ENCODE data around the gene COQ8A.
"Not testable (repeated sequence)": the region's sequence is repeated elsewhere in the genome, so short reads cannot be mapped to it uniquely, and the experiment has no call there.

Gene COQ8A

DNA sequence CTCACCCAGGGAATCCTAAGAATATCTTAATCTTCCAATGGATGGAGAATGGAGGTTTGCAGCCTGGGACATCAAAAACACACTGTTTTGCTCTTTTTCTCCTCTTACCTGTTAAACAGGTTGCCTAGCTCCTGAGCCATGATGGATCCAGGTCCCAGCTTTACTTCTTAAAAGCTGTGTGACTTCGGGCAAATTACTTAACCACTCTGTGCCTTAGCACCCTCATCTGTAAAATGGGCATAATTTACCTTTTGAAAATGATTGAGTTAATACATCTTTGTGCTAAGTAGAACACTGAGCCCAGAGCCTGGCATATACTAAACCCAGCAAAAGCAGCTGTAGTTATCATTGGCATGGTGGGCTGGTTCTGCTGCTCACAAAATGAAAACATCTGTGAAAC is 10.2 kb downstream of the COQ8A start:
- no peak overlapping the region for H3K4me3 ChIP-seq
- H3K27ac ChIP-seq, result peak overlapping the region in 1 of 21 experiments; percentile 6

DNA sequence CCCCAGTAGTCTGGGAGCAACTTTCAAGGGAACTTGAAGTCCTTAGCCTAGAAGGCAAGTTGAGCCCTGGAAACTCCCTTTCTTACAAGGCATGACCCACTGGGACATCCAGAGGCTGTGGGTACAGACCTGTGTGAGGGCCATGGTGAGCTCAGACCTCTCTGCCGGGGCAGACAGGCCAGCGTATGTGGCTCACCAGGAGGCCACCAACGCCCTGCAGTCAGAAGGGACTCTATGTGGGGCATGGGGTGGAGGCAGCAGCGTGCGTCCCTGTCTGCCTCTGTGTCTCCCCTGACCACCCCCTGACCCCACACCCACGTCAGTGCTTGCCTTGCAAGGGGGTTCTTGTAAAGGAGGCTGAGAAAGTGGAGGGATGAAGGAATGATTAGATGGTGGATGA is 10.8 kb downstream of the COQ8A start:
- Histone ChIP-seq H3K4me3 (no peak overlapping the region), H3K27ac (peak overlapping the region in 1 of 21 experiments; percentile 6)

- no peak overlapping the region for H3K27ac ChIP-seq
- no peak overlapping the region for H3K4me3 ChIP-seq
Measured at GRCh38 chr1:226951286-226952117, 11.4 kb downstream of the COQ8A start.

GRCh38 chr1:226952118-226952441 is 12.0 kb downstream of the COQ8A start:
- H3K27ac ChIP-seq, result no peak overlapping the region

GRCh38 chr1:226953175-226953800 is 13.2 kb downstream of the COQ8A start:
- H3K27ac ChIP-seq, result no peak overlapping the region
- H3K4me3 ChIP-seq, result no peak overlapping the region

More at GRCh38 chr1:226952118-226952441, 12.0 kb downstream of the COQ8A start:
- no peak overlapping the region for H3K4me3 ChIP-seq

- Histone ChIP-seq H3K27ac (no peak overlapping the region), H3K4me3 (no peak overlapping the region)
Measured at GRCh38 chr1:226954337-226954736, 14.2 kb downstream of the COQ8A start.

DNA sequence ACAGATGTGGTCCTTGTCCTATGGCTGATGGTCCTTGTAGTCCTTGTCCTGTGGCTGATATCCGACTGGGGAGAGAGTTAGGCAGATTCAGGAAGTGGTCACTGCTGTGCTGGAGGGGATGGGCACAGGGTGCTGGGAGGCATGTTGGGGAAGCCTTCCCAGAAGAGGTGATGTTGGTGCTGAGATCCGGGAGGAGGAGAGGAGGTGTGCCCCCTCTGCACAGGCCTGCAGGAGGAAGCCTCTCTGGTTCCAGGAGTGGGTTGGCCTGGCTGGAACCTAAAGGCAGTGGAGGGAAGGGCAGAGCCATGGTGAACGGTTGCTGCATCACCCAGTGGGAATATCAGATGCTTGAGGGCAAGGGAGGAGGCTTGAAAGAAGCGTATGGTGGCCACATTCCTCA is 14.7 kb downstream of the COQ8A start:
- no peak overlapping the region for H3K27ac ChIP-seq
- no peak overlapping the region for H3K4me3 ChIP-seq

- not testable (repeated sequence) for H3K4me3 ChIP-seq, H3K27ac ChIP-seq
Measured at GRCh38 chr1:226955857-226956256, 15.8 kb downstream of the COQ8A start.

DNA sequence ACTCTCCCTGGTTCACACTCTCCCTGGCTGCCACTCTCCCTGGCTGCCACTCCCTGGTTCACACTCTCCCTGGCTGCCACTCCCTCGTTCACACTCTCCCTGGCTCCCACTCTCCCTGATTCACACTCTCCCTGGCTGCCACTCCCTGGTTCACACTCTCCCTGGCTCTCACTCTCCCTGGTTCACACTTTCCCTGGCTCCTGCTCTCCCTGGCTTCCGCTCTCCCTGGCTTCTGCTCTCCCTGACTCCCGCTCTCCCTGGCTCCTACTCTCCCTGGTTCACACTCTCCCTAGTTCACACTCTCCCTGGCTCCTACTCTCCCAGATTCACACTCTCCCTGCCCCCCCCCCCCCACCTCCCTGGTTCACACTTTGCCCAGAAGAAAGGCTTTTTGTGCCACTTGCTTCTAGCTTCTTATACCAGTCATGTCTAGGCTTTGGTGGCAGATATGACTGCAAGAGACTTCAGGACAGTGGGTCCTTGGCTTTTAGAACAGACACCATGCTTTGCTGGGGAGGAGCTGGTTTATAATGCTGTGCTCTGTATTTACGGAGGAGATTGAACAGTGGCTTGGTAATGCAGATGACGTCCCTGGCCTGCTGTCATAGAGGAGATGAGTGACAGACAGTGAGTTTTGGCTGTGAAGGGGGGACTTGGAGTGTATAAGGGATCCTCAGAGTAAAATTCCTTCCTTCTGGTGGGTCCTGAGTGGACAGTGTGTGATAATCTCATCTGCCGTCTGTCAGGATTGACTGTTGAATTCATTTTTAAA is 17.0 kb downstream of the COQ8A start:
- no peak overlapping the region for H3K27ac ChIP-seq
- H3K4me3 ChIP-seq, result no peak overlapping the region

- H3K4me3 ChIP-seq, result no peak overlapping the region
- no peak overlapping the region for H3K27ac ChIP-seq
Measured at GRCh38 chr1:226957714-226958113, 17.6 kb downstream of the COQ8A start.

DNA sequence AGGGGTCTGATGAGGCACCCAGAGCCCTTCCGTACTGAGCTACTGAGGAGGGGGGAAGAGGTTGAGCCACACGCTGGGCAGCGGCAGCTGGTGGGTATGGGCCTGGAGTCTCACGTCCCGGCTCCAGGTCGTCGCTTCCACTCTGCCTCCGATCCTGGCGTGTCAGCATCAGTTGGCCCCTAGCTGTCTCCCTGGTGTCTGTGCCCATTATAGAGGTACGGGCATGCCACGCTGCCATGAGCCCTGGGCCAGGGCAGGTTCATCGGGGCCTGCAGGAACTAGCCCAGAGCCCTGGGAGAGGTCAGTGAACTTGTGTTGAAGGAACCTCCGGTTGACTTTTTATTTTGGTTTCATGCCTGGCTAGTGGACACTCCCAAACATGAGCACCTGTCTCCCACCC is 18.2 kb downstream of the COQ8A start:
- H3K27ac ChIP-seq, result no peak overlapping the region
- no peak overlapping the region for H3K4me3 ChIP-seq

GRCh38 chr1:226960256-226960655 is 20.2 kb downstream of the COQ8A start:
- H3K27ac ChIP-seq, result no peak overlapping the region

DNA sequence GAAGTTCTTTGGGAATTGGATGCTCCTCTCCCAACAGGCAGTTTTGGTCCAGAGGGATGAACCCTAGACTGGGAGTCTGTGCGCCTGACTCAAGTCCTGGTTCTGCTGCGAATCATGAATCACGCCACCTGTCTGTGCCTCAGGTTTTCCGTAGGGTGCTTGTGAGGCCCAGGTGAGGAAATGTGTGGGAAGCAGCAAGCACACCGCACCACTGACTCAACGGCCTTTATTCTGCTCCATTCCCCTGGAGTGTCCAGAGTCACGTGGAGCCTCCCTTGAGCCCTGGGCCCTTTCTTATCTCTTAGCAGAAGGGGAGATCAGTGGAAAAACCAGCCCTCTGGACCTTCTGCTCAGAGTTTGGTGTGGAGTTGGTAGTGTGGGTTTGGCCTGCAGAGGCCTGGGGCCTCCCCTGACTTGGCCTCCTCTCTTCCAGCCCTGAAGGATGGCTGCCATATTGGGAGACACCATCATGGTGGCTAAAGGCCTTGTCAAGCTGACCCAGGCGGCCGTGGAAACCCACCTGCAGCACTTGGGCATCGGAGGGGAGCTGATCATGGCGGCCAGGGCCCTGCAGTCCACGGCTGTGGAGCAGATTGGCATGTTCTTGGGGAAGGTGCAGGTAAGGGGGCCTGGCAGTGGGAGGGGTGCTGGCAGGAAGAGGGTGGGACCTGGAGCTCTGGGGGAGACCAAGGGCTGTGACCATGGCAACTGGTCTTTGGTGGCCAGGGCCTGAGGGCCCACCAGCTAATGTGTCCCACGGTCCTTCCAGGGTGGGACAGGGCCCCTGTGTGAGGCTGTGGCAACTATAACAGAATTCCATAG is 21.1 kb downstream of the COQ8A start:
- H3K27ac ChIP-seq, result no peak overlapping the region

More at GRCh38 chr1:226960256-226960655, 20.2 kb downstream of the COQ8A start:
- no peak overlapping the region for H3K4me3 ChIP-seq

GRCh38 chr1:226962421-226963391 is 22.6 kb downstream of the COQ8A start:
- Histone ChIP-seq H3K4me3 (no peak overlapping the region), H3K27ac (no peak overlapping the region)

More for the DNA sequence above, 21.1 kb downstream of the COQ8A start:
- no peak overlapping the region for H3K4me3 ChIP-seq

- no peak overlapping the region for H3K4me3 ChIP-seq
- no peak overlapping the region for H3K27ac ChIP-seq
Measured at GRCh38 chr1:226964068-226964425, 24.0 kb downstream of the COQ8A start.

- Histone ChIP-seq H3K27ac (no peak overlapping the region), H3K4me3 (no peak overlapping the region)
Measured at GRCh38 chr1:226964611-226965486, 24.8 kb downstream of the COQ8A start.

- H3K4me3 ChIP-seq, result no peak overlapping the region
- no peak overlapping the region for H3K27ac ChIP-seq
Measured at GRCh38 chr1:226965581-226966440, 25.7 kb downstream of the COQ8A start.
